H1 (cell line): ENCODE measurements around the gene CAPN7. TPM values are rescaled to one million over a fixed set of nuclear protein-coding genes. Genes with fewer than 3 reads are reported as not detected.

Experiments used
- CTCF ChIA-PET: fragments of 300-600 bp; sonication (Branson Sonifier 250); formaldehyde crosslinking; loops from one replicate; lab custom pipeline; 2021; ENCODE audit not compliant: partially characterized antibody; lab: Charles Lee
- POLR2A ChIA-PET: fragments of 300-600 bp; sonication (Branson Sonifier 250); formaldehyde crosslinking; loops from one replicate; lab custom pipeline; 2021; ENCODE audit warnings: inconsistent platforms; ENCODE audit not compliant: partially characterized antibody; lab: Charles Lee
- DNase-seq, 2 experiments: peaks; one replicate each; pipeline versions ENCODE4 v3.0.0 to v3.0.0-alpha.2; 2010 to 2022; ENCODE audit warnings: low spot score in 2 of 2, low read depth in 1 of 2, mixed read lengths in 1 of 2
- FAIRE-seq: peaks from 2 replicates; lab custom pipeline; 2011; peaks lifted over from hg19 to GRCh38; lab: Jason Lieb, UNC
- H2AFZ ChIP-seq: 2 replicates; pipeline ENCODE4 v1.8.1; 2012; ENCODE audit warnings: low read length, inconsistent platforms
- H2AK5ac ChIP-seq: 2 replicates; pipeline ENCODE4 v1.6.1; 2013; ENCODE audit warnings: low read depth, low read length
- H2BK120ac ChIP-seq: replicated peaks from 2 replicates; pipeline ENCODE3; 2013; ENCODE audit warnings: low read depth, low read length, inconsistent platforms
- H2BK12ac ChIP-seq: 2 replicates; pipeline ENCODE4 v1.6.1; 2013; ENCODE audit warnings: low read depth, low read length
- H2BK15ac ChIP-seq: 2 replicates; pipeline ENCODE4 v1.6.1; 2013; ENCODE audit warnings: low read length
- H2BK20ac ChIP-seq: 2 replicates; pipeline ENCODE4 v1.6.1; 2013; ENCODE audit warnings: low read length
- H2BK5ac ChIP-seq: 2 replicates; pipeline ENCODE4 v1.6.1; 2013; ENCODE audit warnings: low read depth, low read length
- H3K14ac ChIP-seq: 2 replicates; pipeline ENCODE4 v1.6.1; 2013; ENCODE audit warnings: inconsistent platforms; ENCODE audit not compliant: insufficient read length
- H3K18ac ChIP-seq: 2 replicates; pipeline ENCODE4 v1.6.1; 2013; ENCODE audit warnings: low read length; ENCODE audit errors: extremely low read depth
- H3K23ac ChIP-seq: 2 replicates; pipeline ENCODE4 v1.6.1; 2013; ENCODE audit warnings: inconsistent platforms; ENCODE audit not compliant: insufficient read length
- H3K23me2 ChIP-seq: 2 replicates; pipeline ENCODE4 v1.6.1; 2013; ENCODE audit warnings: low read depth, low read length
- H3K27ac ChIP-seq: 2 replicates; pipeline ENCODE4 v1.6.1; 2011; ENCODE audit warnings: low read depth, low read length, inconsistent platforms
- H3K27me3 ChIP-seq, 4 experiments: replicated peaks in 1 of 4; 1 replicate in 1 of 4; 2 replicates in 3 of 4; pipeline versions ENCODE4 v1.6.1 to v1.8.1; 2011 to 2013; ENCODE audit warnings: low read length in 3 of 4, mild to moderate bottlenecking in 3 of 4, inconsistent platforms in 2 of 4, mixed read lengths in 2 of 4, moderate library complexity in 1 of 4; ENCODE audit not compliant: control insufficient read depth in 3 of 4, insufficient read depth in 3 of 4; ENCODE audit errors: extremely low read depth in 1 of 4
- H3K36me3 ChIP-seq, 4 experiments: 2 replicates each; pipeline versions ENCODE4 v1.6.1 to v1.8.1; 2011 to 2013; ENCODE audit warnings: mild to moderate bottlenecking in 4 of 4, low read length in 3 of 4, moderate library complexity in 2 of 4, control low read depth in 1 of 4, inconsistent platforms in 1 of 4; ENCODE audit not compliant: insufficient read depth in 4 of 4, control insufficient read depth in 2 of 4
- H3K4ac ChIP-seq: replicated peaks from 2 replicates; pipeline ENCODE3; 2013; ENCODE audit warnings: low read length, low read depth, mixed read lengths, inconsistent platforms; ENCODE audit not compliant: insufficient read length
- H3K4me1 ChIP-seq, 4 experiments: replicated peaks in 1 of 4; 1 replicate in 1 of 4; 2 replicates in 3 of 4; pipeline versions ENCODE4 v1.6.1 to v1.8.1; 2011 to 2013; ENCODE audit warnings: low read length in 3 of 4, inconsistent platforms in 2 of 4, mixed read lengths in 1 of 4; ENCODE audit not compliant: insufficient read depth in 4 of 4, control insufficient read depth in 3 of 4
- H3K4me2 ChIP-seq, 2 experiments: 2 replicates each; pipeline versions ENCODE4 v1.6.1 to v1.8.1; 2011 to 2013; ENCODE audit warnings: low read depth in 2 of 2, low read length in 2 of 2, control low read depth in 1 of 2, inconsistent platforms in 1 of 2, mild to moderate bottlenecking in 1 of 2; ENCODE audit not compliant: insufficient read depth in 1 of 2
- H3K4me3 ChIP-seq, 4 experiments: fragments of 200-600, 300-600 bp in 1 of 4; sonication (generic), shearing (Covaris generic), sonication (Bioruptor Twin) in 1 of 4; 2 replicates each; pipeline versions ENCODE4 v1.5.1 to v1.8.1; 2011 to 2016; ENCODE audit warnings: low read length in 4 of 4, low read depth in 3 of 4, control low read depth in 2 of 4, inconsistent platforms in 2 of 4, mild to moderate bottlenecking in 2 of 4, mixed read lengths in 1 of 4, moderate library complexity in 1 of 4; ENCODE audit not compliant: insufficient read depth in 2 of 4; ENCODE audit errors: extremely low read depth in 1 of 4
- H3K56ac ChIP-seq: replicated peaks from 2 replicates; pipeline ENCODE3; 2013; ENCODE audit warnings: low read depth, mild to moderate bottlenecking, mixed read lengths, low read length, inconsistent platforms; ENCODE audit not compliant: insufficient read length
- H3K79me1 ChIP-seq: 2 replicates; pipeline ENCODE4 v1.6.1; 2013; ENCODE audit warnings: low read depth, low read length, control low read depth
- H3K79me2 ChIP-seq, 2 experiments: 2 replicates each; pipeline versions ENCODE4 v1.6.1 to v1.8.1; 2012 to 2013; ENCODE audit warnings: low read length in 2 of 2, mild to moderate bottlenecking in 2 of 2, inconsistent platforms in 1 of 2; ENCODE audit not compliant: insufficient read depth in 2 of 2, control insufficient read depth in 1 of 2
- H3K9ac ChIP-seq, 4 experiments: replicated peaks in 1 of 4; 1 replicate in 1 of 4; 2 replicates in 3 of 4; pipeline versions ENCODE4 v1.6.1 to v1.8.1; 2011 to 2013; ENCODE audit warnings: low read depth in 3 of 4, low read length in 3 of 4, control low read depth in 2 of 4, mild to moderate bottlenecking in 2 of 4, moderate library complexity in 2 of 4, inconsistent platforms in 1 of 4; ENCODE audit errors: extremely low read depth in 1 of 4
- H3K9me3 ChIP-seq, 2 experiments: 2 replicates each; pipeline versions ENCODE4 v1.6.1 to v1.8.1; 2012 to 2013; ENCODE audit warnings: mild to moderate bottlenecking in 2 of 2, moderate library complexity in 2 of 2, control low read depth in 1 of 2, inconsistent platforms in 1 of 2, low read depth in 1 of 2, low read length in 1 of 2, mixed read lengths in 1 of 2; ENCODE audit not compliant: insufficient read depth in 2 of 2
- H4K20me1 ChIP-seq, 2 experiments: replicated peaks in 1 of 2; 2 replicates each; pipeline versions ENCODE3 to v1.8.1; 2011 to 2013; ENCODE audit warnings: inconsistent platforms in 2 of 2, low read length in 2 of 2, mild to moderate bottlenecking in 1 of 2; ENCODE audit not compliant: insufficient read depth in 2 of 2, control insufficient read depth in 1 of 2
- H4K5ac ChIP-seq: 2 replicates; pipeline ENCODE4 v1.6.1; 2013; ENCODE audit warnings: low read length, low read depth, mixed read lengths, inconsistent platforms; ENCODE audit not compliant: insufficient read length
- H4K8ac ChIP-seq: 2 replicates; pipeline ENCODE4 v1.8.0; 2013; ENCODE audit warnings: mild to moderate bottlenecking, moderate library complexity, low read length, inconsistent platforms; ENCODE audit not compliant: insufficient read depth; ENCODE audit errors: extremely low read depth
- H4K91ac ChIP-seq: replicated peaks from 2 replicates; pipeline ENCODE3; 2013; ENCODE audit warnings: low read length, mixed read lengths, inconsistent platforms; ENCODE audit not compliant: insufficient read length
- BRCA1 ChIP-seq: IDR thresholded peaks from 2 replicates; pipeline ENCODE4 v1.6.1; 2012; ENCODE audit warnings: low read depth, low read length, improper control_type of control experiment
- EP300 ChIP-seq, 2 experiments: IDR thresholded peaks; 1 replicate in 1 of 2; 2 replicates in 1 of 2; pipeline ENCODE4 v1.6.1; 2011 to 2012; ENCODE audit warnings: low read depth in 2 of 2, low read length in 2 of 2, mild to moderate bottlenecking in 2 of 2, borderline replicate concordance in 1 of 2, inconsistent platforms in 1 of 2, moderate library complexity in 1 of 2
- FOSL1 ChIP-seq: IDR thresholded peaks from 2 replicates; pipeline ENCODE4 v1.6.1; 2011; ENCODE audit warnings: mild to moderate bottlenecking, low read depth, low read length, moderate library complexity; ENCODE audit not compliant: insufficient read depth
- WGBS, 2 experiments: shearing (Covaris generic) in 1 of 2; methylation state at CpG; one replicate each; pipeline versions ENCODE4 v1.1.6 to v1.1.7; 2013 to 2015; ENCODE audit warnings: low lambda C conversion rate in 2 of 2, mixed read lengths in 2 of 2, inconsistent platforms in 1 of 2, low coverage in 1 of 2, missing lambda C conversion rate in 1 of 2; ENCODE audit not compliant: insufficient replicate concordance in 2 of 2, insufficient coverage in 1 of 2, insufficient read length in 1 of 2; ENCODE audit errors: extremely low coverage in 1 of 2, missing lambda C conversion rate in 1 of 2; 5-methylcytosine and 5-hydroxymethylcytosine counted together
- polyA plus RNA-seq, 7 experiments: library from polyadenylated mRNA; depleted of rRNA in 3 of 7; stranded (reverse) in 5 of 7; unstranded in 2 of 7; fragments of >200 nt in 5 of 7; fragments of 200-250 nt in 2 of 7; gene quantifications; 1 replicate in 5 of 7; 2 replicates in 1 of 7; 4 replicates in 1 of 7; pipeline versions ENCODE4 v1.2.1 to v1.2.3, GENCODE V29; 2011 to 2013; ENCODE audit warnings: missing spikeins in 2 of 7, mixed read lengths in 2 of 7
- total RNA-seq: library from RNA; stranded (reverse); fragmentation: NEBNext Ultra II Directional; extraction: Animal tissue kit (Norgen Biotek cat#: 25700); gene quantifications from 2 replicates; pipeline ENCODE4 v1.2.1, GENCODE V29; 2021

CAPN7 gene
- total and polyA plus RNA-seq, 2 of the 8 experiments (the other 6 are each of a cell fraction or from before 2014, with no cell fraction given) = 5.3 to 13.2 TPM

DNA sequence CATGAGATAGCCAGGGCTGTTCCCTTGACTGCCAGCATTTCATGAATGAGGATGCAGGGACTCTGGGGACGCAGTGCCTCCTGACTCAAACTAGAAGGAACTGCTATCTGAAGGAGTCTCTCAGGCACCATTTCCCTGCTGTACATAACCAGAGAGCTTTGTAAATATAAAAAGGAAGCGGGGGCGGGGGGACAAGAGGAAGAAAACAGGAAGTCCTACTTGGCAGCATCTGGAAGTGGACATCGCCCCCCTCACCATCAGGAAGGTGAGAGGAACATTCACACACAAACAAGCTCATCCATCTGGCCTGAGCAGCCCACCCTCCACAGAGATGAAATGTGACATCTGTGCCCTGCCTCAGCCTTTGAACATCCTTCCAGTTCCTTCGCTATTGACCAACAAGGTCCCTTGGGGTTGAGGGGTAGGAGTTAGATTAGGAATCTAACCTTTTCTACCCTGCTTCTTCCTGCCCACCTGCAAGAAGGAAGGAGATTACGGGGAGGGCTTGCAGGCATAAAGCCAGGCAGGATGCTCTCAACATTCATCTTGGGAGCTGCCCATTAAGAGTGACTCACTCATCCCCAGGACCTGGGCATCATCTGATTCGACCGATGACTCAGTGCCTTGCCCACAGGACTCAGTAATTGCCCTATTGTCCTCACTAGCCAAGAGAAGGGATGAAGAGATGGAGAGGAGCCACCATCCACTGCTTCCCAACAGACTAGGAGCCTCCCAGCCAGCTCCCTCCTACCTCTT, 94.5 kb downstream of the CAPN7 start:
- H4K8ac ChIP-seq = no peak overlapping the region
- H3K14ac ChIP-seq = no peak overlapping the region
- H3K4me2 ChIP-seq = no peak overlapping the region
- TF ChIP-seq EP300 (IDR thresholded peaks at IDR 0.05; ENCODE audit: borderline replicate concordance in 1 of 2, low read depth in 2 of 2, low read length in 2 of 2) = no peak
- TF ChIP-seq BRCA1 = no peak
- TF ChIP-seq FOSL1 = no peak
- no peaks in the 10 kb centered on the region for H3K9me3 ChIP-seq
- H2AK5ac ChIP-seq = 0 out of 2 replicates have a peak overlapping the region, but pooled peaks have one; percentile 65
- no peak overlapping the region for H3K27ac ChIP-seq
- H3K9ac ChIP-seq = no peak overlapping the region; a peak in 1 of 7 replicates
- H3K36me3 ChIP-seq = peaks cover 0 to 5% (median under 1%) of the 10 kb centered on the region in 4 experiments; a peak in 1 of 8 replicates
- no peaks in the 10 kb centered on the region for H3K79me1 ChIP-seq
- POLR2A ChIA-PET = no interaction called here
- no peaks in the 10 kb centered on the region for H3K27me3 ChIP-seq
- H2BK5ac ChIP-seq = no peak overlapping the region
- H2BK20ac ChIP-seq = no peak overlapping the region
- no peak overlapping the region for H2BK12ac ChIP-seq
- H3K4me3 ChIP-seq = no peak overlapping the region
- no peak overlapping the region for H2BK120ac ChIP-seq
- no peak overlapping the region for H4K91ac ChIP-seq
- no peak overlapping the region for H4K5ac ChIP-seq
- H2BK15ac ChIP-seq = no peak overlapping the region
- 90% methylated on average over 7 of the region's 8 CpGs; no CpG with 5 or more reads in 1 of the 2 experiments for WGBS, 2 experiments
- no peaks in the 10 kb centered on the region; the same call in 1 of the 2 replicates for H3K23me2 ChIP-seq
- no peak overlapping the region for H3K4ac ChIP-seq
- H3K56ac ChIP-seq = no peak overlapping the region
- no peak overlapping the region for H2AFZ ChIP-seq
- DNase-seq (no peak), FAIRE-seq (no peak)
- H3K4me1 ChIP-seq = no peaks in the 10 kb centered on the region
- no peaks in the 10 kb centered on the region for H4K20me1 ChIP-seq
- H3K23ac ChIP-seq = no peak overlapping the region
- H3K79me2 ChIP-seq = no peaks in the 10 kb centered on the region
- CTCF ChIA-PET = interaction anchor here (0.6 to 4.1 kb wide), 7 partner anchors 9 to 80 kb away, joined by 3 to 19 read pairs (median 3); no protein-coding TSS in a partner anchor
- no peak overlapping the region for H3K18ac ChIP-seq
